Activated CD4-positive, CD25-positive, alpha-beta regulatory T cell treated with anti-CD3 and anti-CD28 coated beads, Interleukin-2, amount 50 U/mL, for 16 hours (primary cell): ENCODE results near the gene EXO5.
"Not testable (repeated sequence)": the region's sequence is repeated elsewhere in the genome, so short reads cannot be mapped to it uniquely, and the experiment has no call there.

ENCODE experiments used
- DNase-seq: peaks from one replicate; pipeline ENCODE4 v3.0.0-alpha.2; 2020; ENCODE audit warnings: low read depth, low spot score

The EXO5 gene

GRCh38 chr1:40553017-40553416 lies 44.5 kb downstream of the EXO5 start:
- no peak for DNase-seq

- not testable (repeated sequence) for DNase-seq
Observed at GRCh38 chr1:40554807-40555206, 46.2 kb downstream of the EXO5 start.

- DNase-seq = no peak
Observed at GRCh38 chr1:40556121-40556520, 47.6 kb downstream of the EXO5 start.

- DNase-seq = not testable (repeated sequence)
Observed at GRCh38 chr1:40558241-40558640, 49.7 kb downstream of the EXO5 start.

GRCh38 chr1:40562185-40562584 lies 53.6 kb downstream of the EXO5 start:
- DNase-seq = no peak

GRCh38 chr1:40563266-40563665 lies 54.7 kb downstream of the EXO5 start:
- DNase-seq = no peak

- no peak for DNase-seq
Observed at GRCh38 chr1:40564506-40564905, 55.9 kb downstream of the EXO5 start.

- DNase-seq = no peak
Observed at GRCh38 chr1:40564913-40565312, 56.3 kb downstream of the EXO5 start.
